Epithelial cell of prostate (primary cell): ENCODE data around the gene KRT38.
"Not testable (repeated sequence)": the region's sequence is repeated elsewhere in the genome, so short reads cannot be mapped to it uniquely, and the experiment has no call there.

Experiments used
- DNase-seq: peaks from one replicate; pipeline ENCODE4 v3.0.0-alpha.2; 2011; ENCODE audit warnings: low read depth, low spot score
- H3K27ac ChIP-seq: fragments of 450-650 bp; 2 replicates; pipeline ENCODE4 v1.5.1; 2017; ENCODE audit warnings: mild to moderate bottlenecking

KRT38 gene

GRCh38 chr17:41428591-41429291 lies 12.0 kb downstream of the KRT38 start:
- no peak overlapping the region for H3K27ac ChIP-seq
- DNase-seq, result no peak

DNA sequence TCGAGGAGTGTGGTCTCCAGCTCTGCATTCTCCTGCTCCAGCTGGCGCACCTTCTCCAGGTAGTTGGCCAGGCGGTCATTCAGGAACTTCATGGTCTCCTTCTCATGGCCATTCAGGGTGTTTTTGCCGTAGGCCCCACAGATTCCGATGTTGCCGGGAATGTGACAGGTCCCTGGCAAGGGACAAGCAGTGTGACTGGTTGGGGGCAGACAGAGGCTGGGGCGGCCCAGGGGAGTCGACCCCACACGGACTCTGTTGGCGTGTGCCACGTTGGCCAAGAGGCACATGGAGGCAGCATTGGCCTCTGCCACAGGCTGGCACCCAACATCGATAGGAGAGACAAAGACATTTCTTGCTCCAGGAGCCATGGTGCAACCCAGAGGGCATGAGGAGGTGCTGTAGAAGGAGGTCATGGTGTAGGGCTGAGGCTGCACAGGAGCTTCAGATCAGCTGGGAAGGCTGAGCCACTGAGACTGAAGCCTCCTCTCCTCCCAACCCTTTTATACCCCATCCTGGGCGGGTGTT lies 16.6 kb downstream of the KRT38 start, which contains the start of gene KRT37:
TSS of gene KRT37 (minus strand) at position 475 of the 525 bp plus-strand sequence. CDS start at position 413, 62 bp downstream.
- DNase-seq, result no peak
- H3K27ac ChIP-seq, result no peak within 1 kb of the TSS

DNA sequence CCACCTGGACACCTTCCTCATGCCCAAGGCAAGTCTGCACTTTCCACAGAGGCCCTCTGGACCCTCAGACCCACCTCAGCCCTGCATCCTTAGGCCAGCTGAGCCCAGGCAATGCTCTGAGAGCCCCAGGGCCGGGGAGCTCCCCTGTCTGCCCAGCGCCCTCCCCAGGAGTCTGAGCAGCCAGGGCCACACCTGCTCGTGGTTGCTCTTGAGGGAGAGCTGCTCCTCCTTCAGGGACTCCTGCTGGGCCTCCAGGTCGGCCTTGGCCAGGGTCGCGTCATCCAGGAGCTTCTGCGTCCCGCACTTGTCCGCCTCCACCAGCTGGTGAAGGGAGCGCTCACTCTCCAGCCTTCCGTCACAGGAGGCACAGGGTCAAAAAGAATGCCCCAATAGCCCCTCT lies 18.2 kb downstream of the KRT38 start:
- not testable (repeated sequence) for H3K27ac ChIP-seq, DNase-seq

- DNase-seq, result no peak
- peak overlapping the region; percentile 84 for H3K27ac ChIP-seq
Measured at GRCh38 chr17:41421617-41422016, 19.2 kb downstream of the KRT38 start.

GRCh38 chr17:41421116-41421515 lies 19.7 kb downstream of the KRT38 start:
- H3K27ac ChIP-seq, result peak overlapping the region; percentile 84
- DNase-seq, result peak; percentile 84

DNA sequence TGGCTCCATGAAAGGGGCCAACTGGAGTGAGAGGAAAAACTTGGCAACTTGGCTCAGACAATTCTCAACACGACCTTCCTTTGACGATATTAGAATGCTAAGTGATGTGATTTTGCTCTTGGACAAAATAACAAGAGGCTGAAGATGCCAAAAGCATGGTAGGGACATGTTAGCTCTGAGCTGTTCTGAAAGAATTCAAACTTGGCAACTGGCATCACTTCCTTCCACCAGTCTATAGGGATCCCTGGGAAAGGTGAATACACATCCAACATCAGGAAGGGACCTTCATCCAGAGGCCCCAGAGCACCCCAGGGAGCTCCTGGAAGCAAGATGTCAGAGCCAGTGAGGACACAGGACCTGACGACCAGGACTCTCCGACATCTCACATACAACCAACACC lies 20.6 kb downstream of the KRT38 start:
- H3K27ac ChIP-seq, result peak overlapping the region; percentile 84

GRCh38 chr17:41419716-41420115 lies 21.1 kb downstream of the KRT38 start:
- DNase-seq, result no peak
- H3K27ac ChIP-seq, result peak overlapping the region; percentile 84

More for the DNA sequence above, 20.6 kb downstream of the KRT38 start:
- DNase-seq, result no peak

- no peak for DNase-seq
- H3K27ac ChIP-seq, result peak overlapping the region; percentile 84
Measured at GRCh38 chr17:41418116-41418860, 22.5 kb downstream of the KRT38 start.

DNA sequence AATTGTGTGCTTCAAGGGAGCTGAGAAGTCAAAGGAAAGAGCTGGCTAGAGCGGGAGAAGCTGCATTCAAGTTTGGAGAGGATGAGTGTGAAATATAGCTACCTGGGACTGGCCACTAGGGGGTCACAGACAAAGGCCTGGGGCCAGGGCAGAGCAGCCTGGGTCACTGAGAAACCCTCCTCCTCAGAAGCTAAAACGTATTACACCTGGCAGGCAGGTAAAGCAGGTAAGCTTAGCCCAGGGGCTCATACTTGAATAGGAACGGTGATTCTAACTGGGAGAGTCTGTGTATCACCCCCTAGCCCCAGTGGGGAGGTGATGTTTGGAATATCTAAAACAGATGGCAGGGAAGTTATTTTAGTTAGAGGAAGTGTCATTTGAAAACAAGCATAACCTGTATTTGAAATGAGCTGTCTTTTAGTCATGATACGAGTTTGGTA lies 23.2 kb downstream of the KRT38 start:
- no peak for DNase-seq
- peak overlapping the region; percentile 84 for H3K27ac ChIP-seq

DNA sequence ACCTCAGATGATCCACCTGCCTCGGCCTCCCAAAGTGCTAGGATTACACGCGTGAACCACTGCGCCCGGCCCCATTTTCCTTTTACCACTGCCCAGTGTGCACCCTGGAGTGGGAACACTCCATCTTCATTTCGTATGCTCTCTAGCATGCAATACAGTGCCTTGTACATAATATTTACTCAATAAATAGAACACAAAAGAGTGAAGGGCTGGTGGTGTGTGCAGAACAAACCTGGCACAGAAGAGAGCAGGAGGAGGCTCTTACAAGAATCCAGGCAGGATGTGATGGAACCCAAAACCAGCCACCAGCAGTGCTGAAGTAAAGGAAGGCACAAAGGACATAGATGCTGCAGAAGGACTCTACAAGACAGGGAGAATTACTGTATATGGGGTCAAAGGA lies 23.7 kb downstream of the KRT38 start:
- H3K27ac ChIP-seq, result peak overlapping the region; percentile 84
- DNase-seq, result no peak

- DNase-seq, result no peak
- no peak overlapping the region for H3K27ac ChIP-seq
Measured at GRCh38 chr17:41416479-41416878, 24.3 kb downstream of the KRT38 start.

DNA sequence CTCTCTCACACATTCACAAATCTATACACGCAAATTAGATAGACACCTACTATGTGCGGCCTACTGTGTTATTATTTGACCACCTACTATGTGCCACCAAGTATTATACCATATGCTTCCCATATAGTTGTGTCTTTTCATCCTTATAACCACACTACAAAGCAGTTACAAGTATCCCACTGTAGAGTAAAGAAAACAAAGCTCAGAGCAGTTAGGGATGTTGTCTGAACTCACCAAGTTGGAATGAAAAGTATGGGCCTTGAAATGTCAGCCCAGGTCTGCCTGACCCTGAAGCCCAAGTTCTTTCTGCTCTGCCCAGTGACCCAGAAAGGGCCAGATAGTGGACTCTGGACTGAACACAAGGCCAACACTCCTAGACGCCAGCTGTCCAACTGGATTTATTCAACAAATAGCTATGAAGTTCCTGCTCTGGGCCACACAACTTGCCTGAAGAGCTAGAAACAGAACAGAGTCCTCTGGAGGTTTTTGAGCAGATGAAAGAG lies 24.9 kb downstream of the KRT38 start:
- no peak overlapping the region for H3K27ac ChIP-seq
- no peak for DNase-seq

- no peak overlapping the region for H3K27ac ChIP-seq
- DNase-seq, result no peak
Measured at GRCh38 chr17:41415411-41415810, 25.4 kb downstream of the KRT38 start.

DNA sequence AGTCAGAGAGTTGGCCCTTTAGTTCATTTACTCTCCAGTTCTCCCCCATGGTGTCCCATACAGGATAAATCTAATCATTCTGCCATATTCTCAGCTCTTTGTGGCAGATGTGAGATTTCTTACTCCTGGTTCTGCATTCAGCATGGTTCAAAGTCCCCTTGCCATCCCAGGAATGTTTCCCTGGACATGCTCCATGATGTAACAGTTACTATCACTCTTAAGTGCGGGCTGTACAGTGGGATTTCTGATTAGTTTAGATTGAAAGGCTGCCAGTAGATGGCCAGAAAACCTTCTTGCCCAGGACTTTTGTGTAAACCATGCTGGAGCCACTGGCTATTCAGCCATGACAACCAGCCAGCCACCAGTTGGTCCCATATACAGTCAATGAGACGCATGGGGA lies 26.8 kb downstream of the KRT38 start:
- no peak overlapping the region for H3K27ac ChIP-seq
- no peak for DNase-seq

GRCh38 chr17:41413353-41413957 lies 27.3 kb downstream of the KRT38 start:
- H3K27ac ChIP-seq, result no peak overlapping the region
- DNase-seq, result no peak

DNA sequence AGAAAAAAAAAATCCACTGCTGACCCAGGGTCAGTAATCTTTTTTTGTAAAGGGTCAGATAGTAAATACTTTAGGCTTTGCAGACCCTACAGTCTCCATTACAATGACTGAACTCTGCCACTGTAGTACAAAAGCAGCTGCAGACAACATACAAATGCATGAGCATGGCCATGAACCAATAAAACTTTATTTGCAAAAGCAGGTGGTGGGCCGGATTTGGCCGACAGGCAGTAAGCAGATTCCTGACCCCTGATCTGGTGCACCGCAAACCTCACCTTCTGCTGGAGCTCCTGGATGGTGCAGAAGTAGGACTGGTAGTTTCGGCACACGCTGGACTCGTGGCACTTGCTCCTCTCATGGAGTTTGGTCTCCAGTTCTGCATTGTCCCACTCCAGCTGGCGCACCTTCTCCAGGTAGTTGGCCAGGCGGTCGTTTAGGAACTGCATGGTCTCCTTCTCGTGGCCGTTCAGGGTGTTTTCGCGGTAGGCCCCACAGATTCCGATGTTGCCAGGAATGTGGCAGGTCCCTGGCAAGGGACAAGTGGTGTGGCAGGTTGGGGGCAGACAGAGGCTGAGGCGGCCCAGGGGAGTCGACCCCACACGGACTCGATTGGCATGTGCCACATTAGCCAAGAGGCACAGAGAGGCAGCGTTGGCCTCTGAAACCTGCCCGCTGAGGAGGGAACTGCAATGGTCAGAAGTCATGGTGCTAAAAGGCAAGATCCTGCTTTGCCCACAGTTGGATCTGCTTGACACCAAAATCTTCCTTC lies 29.5 kb downstream of the KRT38 start:
- DNase-seq, result no peak
- H3K27ac ChIP-seq, result no peak overlapping the region

DNA sequence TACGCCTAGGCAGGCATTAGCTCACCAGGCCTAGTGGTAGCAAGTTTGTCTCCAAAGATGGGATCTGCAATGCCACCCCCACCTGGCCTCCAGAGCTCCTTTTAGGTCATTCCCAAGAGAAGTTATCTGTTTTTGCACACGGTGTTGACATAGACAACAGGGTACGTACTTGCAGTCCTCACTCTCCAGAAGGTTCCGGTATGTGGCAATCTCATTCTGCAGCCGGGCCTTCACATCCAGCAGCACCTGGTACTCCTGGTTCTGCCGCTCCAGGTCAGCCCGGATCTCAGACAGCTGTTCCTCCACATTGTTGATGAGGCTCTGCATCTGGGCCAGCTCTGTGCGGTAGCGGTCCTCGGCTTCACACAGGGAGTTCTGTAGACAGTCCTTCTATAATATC lies 33.6 kb downstream of the KRT38 start:
- H3K27ac ChIP-seq, result no peak overlapping the region
- DNase-seq, result no peak

- H3K27ac ChIP-seq, result no peak overlapping the region
- no peak for DNase-seq
Measured at GRCh38 chr17:41406205-41406604, 34.6 kb downstream of the KRT38 start.

DNA sequence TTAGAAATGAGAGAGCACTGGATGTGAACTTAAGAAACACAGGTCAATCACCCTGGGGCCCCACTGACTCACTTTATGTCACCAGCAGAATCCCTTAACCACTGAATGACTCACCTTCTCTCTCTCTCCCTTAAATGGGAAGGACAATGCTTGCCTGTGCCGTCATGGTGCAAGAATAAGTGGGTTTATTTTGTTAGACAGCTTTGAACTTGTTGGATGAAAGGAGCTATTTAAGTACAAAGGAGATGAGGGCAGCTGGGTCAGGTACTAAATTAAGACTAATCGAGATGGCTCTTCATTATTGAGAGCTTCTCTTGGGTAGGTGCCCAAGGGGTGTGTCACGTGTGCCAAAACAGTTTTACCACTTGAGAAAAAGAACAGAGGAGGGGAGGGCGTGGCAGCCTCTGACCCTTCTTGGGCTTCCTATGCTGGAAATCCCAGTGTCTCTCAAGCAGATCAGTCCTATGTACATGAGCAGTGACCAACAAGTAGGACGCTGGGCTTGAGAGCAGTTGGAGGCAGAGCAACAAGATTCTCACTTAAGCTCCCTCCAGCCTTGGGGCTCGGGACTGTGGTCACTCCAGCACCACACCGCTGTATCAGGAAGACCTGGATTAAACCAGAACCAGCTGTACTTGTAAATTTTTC lies 36.6 kb downstream of the KRT38 start:
- H3K27ac ChIP-seq, result peak overlapping the region; percentile 89
- peak; percentile 98 for DNase-seq
